HG03354 (cell line): ENCODE data around the gene PCMTD2.
"Not testable (repeated sequence)": the region's sequence is repeated elsewhere in the genome, so short reads cannot be mapped to it uniquely, and the experiment has no call there.

Source experiments
- ATAC-seq: cut with Tn5 transposase; IDR thresholded peaks from one replicate; pipeline ENCODE4 v1.9.1; 2021; ENCODE audit warnings: mild to moderate bottlenecking; ENCODE audit not compliant: unreplicated experiment, poor library complexity, severe bottlenecking

The PCMTD2 gene

DNA sequence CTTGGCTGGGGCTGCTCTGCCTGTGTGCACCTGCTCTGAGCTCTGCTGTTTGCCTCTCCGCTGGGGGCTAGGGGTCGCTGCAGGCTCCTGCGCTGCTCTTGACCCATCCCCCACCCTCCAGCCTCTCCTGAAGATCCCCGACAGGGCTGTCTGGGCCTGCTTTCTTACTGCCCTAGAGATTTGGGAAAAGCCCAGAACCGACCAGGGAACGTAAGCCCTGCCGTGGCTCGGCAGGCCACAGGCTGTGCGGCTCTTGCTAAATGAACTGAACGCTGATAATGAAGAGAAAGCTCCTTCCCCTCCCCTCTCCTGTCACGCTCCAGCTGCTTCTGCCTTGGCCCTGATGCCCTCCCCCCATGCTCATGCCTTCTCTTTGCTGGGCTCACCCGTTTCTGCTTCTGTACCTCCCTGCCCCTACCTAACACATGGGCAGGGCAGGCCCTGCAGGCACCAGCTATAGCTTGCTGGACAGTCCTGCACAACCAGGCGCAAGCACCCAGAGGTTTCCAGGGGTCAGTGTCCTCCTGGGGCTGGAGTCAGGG, 32.0 kb upstream of the PCMTD2 start:
- ATAC-seq = no peak

DNA sequence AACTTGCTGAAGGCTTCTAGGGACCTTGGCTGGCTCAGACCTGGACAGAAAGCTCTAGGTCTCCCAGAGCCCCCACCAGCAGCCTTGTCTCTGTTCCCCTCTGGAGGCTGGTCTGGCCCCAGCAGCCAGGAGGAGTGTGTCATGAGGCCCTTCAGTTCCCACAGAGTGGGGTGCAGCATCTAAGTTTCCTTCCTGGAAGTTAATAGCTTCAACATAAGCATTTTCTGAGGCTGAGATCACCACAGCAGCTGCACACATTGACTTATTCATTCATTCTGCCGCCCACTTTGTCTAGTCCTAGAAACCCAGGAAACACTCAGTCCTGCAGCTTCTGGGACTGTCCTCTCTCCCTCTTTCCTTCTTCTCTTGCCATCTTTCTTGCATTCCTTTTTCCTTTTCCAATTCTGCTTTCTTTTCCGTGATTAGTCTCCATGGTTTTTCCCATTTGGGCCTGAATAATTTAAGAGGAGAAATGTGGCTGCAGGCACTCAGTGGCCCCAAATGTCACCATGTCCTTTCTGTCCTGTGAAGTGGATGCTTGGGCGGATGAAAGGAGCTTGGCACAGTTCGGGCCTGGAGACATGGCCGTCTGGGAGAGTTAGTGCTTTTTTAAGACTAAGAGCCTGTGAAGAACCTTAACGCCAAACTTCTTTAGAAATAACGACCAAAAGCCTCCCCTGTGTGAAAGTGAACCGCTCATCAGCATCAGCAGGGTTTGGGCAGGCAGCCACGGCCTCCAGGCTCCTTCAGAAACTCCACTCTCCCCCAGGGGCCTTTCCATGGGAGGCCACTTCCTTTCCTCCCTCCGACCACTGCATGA, 31.0 kb upstream of the PCMTD2 start:
- no peak for ATAC-seq

DNA sequence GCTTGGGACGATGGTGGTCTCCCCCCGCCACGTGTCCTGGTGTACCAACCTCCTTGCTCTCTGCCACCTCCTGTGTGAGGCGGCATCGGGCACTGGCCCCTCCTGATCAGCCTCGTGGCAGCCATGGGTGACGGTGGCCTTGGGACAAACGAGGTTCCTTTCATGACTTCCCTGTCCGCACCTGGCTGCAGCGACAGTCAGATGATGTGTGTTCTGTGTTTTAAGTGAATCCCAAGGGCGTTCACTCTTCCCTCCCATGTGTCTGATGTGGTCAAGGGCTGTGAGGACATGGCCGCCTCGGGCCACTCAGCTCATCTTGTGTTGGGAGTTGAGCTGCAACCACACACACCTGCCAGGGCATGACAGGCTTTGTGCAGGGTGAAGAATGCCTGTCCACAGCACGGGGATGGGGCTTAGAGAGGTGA, 30.4 kb upstream of the PCMTD2 start:
- ATAC-seq = no peak

DNA sequence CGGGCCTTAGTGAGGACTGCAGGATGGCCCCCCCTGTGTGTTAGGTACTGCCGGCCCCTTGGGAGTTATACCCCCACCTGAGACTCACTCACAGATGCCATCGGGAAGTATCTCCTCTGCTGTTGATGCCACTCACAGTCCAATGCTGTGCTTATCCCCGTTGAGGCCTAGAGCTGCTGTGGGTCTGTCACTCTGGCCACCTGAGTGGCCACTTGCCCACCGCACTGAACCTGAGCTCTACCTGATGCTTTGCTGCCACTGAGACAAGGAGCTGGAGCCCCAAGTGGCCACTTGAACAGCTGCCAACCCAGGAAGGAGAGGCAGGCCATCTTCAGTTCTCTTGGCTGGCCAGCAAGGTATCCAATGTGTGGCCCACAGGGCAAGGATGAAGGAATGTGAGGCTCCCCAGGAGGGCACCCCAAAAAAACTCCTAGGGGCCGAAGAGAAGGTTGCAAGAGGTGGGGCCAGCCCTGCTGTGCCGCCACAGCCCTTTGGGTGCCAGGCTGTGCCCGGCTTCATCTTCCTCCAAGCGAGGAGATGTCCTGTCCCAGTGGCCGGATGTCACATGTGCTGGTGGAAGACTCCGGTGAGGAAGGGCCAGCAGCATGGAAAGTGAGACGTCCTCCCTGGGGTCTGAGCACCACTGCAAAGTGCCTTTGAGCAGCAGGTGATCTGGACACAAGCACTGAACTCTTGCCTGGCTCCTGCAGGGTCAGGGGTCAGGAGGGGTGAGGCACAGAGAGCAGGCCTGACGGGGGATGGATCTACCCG, 29.5 kb upstream of the PCMTD2 start:
- no peak for ATAC-seq

DNA sequence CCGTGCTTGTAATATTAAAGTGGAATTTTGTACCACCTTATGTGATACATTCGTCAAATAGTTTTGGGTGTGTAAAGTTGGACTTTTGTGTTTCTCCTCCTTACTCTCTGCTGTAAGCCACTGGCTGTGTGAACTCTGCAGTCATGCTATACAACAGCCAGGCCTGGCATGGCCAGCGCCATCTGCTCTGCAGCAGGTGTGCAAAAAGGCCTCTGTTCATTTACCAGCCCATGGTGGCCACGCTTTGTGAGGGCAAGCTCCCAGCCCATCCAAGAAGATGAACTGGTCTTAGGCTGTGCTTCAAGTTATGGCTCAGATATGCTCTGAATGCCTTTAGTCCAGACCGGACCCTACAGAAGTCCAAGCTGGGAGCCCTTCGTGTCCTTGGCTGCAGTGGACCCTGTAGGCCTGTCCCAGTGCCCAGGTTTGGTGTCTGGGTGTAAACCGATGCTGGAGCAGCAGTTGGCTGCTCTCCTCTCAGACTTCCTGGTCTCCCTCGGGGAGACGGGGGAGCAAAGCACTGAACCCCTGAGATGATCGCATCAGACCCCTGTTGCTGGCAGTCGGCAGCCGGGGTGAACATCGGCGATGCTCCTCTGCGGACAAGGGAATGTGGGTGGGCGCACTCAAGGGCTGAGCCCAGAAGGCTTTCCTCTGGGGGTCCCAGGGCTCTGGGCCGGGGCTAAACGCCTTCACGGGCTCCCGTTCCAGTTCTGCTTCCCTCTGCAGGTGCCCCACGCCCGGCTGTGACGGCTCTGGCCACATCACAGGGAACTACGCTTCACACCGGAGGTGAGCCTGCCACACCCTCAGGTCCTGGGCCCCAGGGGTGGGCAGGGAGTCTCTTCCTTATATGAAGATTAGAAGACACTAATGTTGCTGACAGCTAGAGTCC, 28.6 kb upstream of the PCMTD2 start:
- ATAC-seq = no peak

DNA sequence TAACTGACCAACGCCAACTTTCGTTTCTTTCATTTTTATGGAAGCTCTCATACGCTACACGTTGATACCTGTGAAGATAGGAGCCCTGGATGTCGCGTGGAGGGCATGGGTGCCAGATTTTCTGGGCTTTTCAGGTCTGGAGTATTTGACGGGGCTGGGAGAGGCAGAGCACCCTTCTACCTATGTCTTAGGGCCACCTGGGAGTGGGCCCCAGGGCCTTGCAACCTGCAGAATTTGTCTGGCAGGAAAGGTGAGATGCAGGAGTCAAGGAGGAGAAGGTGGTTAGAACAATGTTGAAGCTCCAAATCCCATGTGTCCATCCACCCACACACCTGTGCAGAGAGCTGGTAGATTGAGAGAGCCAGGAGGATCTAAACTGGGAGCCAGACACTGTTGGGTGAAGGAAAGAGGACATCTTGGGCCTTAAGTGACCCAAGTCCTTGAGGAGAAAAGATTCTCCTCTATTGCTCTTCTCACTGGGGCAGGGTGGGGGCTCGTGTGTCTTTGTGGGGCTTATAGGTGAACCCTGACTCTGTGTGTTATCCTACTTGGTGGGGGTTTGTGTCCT, 27.4 kb upstream of the PCMTD2 start:
- ATAC-seq = no peak

DNA sequence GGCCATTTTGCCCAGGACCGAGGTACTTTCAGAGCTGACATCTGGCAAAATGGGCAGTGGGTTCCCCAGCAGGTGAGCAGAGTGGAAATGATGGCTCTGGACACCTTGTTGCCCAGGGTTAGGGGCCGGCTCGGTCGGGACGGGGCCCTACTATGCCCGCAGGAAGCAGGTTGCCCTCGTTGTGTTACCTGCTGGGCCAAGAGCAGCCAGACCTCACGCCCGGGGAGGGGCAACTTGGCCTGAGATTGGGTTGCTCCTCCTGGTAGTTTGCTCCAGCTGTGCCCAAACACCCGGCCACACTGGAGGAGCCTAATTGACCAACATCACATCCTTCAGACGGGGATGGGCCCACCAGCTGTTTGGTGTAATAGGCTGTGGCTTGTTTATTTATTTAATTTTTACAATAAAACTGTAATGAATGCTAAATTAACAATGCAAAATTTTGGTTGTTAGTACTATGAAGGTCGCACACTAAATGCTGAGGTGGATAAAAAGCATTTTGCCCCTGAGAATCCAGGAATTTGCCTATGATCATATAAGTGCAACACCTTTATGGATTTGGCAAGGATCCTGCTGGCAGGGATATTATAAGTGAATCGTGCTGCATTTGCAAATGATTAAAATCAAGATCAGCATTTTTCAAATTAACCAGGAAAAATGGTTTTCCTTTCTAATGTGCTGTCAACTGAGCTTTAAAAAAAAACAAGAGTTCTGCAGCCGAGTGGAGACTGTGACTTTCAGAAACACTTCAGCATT, 26.6 kb upstream of the PCMTD2 start:
- ATAC-seq = no peak

DNA sequence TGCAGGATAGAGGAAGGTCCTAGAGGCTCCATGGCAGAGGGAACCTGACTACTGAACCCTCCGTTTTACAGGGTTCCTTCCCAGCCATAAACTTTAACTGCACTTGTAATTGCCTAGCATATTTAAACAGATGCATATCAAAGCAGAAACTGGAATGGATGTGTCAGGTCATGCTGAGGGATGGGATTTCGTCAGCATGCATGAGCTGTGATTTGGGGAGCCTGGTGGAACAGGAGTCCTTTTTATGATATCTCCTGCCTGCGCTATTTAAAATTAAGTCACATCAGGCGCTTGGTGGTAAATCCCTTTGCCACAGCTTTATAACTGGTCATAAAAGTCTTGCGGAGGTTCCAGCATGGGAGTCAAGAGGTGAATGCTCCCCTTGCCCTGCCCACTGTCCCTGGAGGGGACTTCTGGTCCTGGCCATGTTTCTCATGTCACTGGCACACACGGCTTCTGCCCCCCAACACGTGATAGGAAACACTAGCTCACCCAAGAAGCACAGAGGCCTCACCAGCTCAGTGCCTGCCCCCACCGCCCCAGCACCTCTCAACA, 26.0 kb upstream of the PCMTD2 start:
- no peak for ATAC-seq

DNA sequence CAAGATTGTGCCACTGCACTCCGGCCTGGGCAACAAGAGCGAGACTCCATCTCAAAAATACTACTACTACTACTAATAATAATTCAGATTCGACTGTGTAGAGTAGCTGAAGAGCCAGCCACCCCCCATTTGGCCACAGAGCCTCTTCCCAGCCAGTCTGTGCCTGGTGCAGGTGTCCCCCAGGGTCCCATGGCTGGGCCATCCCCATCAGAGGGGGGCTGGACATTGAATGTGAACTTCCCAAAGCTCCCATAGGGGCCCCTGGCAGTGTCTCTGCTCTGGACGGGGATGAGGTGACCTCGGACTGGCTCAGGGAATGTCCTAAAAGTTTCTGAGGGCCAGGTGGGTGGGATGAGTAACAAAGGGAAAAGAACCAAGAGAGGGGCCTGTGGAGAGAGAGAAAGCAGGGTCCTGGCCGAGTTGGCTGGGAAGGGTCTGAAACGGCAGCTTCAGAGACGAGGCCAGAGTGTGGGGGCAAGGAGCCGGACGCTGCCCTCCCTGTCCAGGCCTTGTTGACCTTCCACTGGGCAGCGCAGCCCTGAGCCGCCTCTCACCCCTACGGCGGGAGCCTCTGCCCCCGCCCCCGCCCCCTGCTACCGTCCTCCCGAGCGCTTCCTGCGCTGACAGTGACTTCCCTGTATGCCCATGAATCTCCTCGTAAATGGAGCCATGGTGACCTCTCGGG, 24.9 kb upstream of the PCMTD2 start:
- no peak for ATAC-seq

DNA sequence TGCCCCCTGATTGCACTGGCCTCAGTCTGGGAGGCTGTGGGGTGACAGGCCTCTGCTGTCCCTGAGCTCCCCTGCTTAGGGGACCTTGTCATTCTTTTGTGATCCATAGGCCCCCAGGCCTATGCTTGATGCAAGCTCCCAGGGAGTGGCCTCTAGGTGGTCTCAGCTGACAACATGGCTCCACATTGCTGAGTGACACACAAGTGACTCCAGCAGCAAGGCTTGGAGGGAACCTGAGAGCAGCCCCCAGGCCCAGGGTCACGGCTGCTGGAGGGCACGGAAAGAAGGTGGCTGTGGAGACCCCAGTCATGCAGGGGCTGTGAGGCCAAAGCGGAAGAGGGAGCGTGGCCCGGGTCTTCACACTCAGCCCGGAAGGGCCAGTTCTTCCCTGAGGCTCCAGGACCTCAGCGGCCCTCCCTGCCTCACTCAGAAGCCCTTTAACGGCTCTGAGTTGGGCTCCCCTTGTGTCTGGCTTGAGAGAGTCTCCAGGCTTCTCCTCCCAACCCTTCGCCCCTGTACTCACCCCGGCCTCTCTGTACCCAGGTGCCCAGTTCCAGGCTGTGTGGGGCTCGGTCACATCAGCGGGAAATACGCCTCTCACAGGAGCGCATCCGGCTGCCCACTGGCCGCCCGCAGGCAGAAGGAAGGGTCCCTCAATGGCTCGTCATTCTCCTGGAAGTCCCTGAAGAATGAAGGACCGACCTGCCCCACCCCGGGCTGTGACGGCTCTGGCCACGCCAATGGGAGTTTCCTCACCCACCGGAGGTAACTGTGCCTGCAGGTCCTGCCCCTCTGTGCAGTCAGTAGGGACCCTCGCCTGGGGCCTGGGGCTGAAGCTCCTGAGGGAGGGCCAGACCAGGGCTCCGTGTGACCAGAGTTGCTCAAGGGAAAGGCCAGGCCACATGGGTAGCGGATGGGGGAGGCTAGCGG, 23.7 kb upstream of the PCMTD2 start:
- no peak for ATAC-seq

DNA sequence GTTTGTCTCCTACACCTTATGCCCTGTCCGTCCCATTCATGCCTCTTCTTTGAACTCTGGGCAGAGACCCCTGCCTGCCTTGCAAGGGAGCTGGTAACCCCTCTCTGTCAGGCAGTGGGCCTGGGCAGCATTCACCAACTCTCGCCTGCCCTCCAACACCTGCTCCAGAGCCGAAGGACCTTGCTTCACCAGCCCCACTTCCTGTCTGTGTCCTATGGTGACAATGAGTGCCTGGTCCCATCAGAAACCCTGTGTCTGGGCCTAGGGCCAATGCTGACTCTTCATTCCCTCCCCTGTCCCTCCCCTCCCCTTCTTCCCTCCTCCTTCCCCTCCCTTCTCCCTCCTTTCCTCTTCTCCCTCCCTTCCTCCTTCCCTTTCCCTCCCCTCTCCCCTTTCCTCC, 22.8 kb upstream of the PCMTD2 start:
- no peak for ATAC-seq

DNA sequence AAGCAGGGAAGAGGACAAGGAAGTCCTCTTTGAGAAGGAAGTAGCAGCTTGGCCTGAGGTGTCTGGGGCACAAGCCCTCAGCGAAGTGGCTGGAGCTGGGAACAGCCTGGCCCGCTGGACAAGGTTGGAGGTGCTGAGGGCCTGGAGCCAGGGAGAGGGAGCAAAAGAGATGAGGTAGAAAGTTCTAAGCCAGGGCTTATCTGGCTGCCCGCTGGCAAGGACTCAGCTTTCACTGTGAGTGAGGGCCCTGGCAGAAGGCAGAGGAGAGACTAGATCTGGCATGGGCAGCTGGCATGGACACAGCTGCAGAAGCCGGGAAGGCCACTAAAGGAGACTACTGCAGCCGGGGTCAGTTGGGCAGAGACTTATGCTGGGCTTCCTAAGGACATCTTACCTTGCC, 21.8 kb upstream of the PCMTD2 start:
- ATAC-seq = no peak

DNA sequence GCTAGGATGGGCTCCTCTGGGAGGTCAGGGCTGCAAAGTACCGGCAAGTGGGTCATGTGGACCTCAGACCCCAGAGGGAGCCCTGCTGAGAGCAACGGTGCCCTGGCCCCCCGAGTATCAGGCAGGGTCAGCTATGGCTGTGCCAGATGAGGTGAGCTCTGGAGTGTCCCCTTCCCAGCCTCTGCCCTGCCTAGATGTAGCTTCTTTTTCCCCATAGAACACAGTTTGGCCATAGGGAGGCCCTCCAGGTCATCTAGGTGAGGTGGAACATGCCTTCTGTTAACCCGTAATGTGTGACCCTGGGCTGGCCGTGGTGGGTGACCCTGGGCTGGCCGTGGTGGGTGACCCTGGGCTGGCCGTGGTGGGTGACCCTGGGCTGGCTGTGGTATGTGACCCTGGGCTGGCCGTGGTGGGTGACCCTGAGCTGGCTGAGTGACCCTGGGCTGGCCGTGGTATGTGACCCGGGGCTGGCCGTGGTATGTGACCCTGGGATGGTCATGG, 21.2 kb upstream of the PCMTD2 start:
- ATAC-seq = no peak

DNA sequence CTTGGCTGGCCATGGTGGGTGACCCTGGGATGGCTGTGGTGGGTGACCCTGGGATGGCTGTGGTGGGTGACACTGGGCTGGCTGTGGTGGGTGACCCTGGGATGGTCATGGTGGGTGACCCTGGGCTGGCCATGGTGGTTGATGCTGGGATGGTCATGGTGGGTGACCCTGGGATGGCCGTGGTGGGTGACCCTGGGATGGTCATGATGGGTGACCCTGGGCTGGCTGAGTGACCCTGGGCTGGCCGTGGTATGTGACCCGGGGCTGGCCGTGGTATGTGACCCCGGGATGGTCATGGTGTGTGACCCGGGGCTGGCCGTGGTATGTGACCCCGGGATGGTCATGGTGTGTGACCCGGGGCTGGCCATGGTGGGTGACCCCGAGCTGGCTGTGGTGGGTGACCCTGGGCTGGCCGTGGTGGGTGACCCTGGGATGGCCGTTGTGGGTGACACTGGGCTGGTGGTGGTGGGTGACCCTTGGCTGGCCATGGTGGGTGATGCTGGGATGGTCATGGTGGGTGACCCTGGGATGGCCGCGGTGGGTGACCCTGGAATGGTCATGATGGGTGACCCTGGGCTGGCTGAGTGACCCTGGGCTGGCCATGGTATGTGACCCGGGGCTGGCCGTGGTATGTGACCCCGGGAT, 20.5 kb upstream of the PCMTD2 start:
- ATAC-seq = not testable (repeated sequence)

DNA sequence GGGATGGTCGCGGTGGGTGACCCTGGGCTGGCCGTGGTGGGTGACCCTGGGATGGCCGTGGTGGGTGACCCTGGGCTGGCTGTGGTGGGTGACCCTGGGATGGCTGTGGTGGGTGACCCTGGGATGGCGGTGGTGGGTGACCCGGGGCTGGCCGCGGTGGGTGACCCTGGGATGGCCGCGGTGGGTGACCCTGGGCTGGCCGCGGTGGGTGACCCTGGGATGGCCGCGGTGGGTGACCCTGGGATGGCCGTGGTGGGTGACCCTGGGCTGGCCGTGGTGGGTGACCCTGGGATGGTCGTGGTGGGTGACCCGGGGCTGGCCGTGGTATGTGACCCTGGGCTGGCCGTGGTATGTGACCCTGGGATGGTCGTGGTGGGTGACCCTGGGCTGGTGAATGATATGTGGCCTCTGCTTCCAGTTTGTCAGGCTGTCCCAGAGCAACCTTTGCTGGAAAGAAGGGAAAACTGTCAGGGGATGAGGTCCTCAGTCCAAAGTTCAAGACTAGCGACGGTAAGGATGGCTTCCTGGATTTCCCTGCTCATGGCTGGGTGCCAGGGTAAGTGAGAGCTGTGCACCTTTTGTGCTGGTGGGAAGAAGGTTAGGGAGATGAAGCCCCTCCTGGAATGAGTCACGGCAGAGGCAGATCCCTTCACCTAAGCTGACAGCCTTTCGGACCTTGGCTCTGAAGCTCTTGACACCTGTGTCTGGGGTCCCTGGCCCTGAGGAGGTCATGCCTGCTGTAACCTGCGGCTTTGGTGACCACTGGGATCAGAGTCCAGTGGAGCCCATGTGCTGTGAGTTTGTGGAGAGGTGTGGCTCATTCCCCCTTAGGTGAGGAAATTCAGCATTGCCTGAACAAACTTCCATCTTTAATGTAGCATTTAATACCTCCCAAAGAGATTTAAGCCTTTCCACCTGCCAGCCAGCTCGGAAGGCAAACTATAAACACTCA, 19.1 kb upstream of the PCMTD2 start:
- ATAC-seq = no peak
